HPDE6-E6E7 (cell line): ENCODE results near the gene SLC41A3.

Source experiments
- DNase-seq: peaks from one replicate; pipeline ENCODE4 v3.0.0; 2011; ENCODE audit warnings: missing footprints; ENCODE audit errors: extremely low spot score

Gene SLC41A3

DNA sequence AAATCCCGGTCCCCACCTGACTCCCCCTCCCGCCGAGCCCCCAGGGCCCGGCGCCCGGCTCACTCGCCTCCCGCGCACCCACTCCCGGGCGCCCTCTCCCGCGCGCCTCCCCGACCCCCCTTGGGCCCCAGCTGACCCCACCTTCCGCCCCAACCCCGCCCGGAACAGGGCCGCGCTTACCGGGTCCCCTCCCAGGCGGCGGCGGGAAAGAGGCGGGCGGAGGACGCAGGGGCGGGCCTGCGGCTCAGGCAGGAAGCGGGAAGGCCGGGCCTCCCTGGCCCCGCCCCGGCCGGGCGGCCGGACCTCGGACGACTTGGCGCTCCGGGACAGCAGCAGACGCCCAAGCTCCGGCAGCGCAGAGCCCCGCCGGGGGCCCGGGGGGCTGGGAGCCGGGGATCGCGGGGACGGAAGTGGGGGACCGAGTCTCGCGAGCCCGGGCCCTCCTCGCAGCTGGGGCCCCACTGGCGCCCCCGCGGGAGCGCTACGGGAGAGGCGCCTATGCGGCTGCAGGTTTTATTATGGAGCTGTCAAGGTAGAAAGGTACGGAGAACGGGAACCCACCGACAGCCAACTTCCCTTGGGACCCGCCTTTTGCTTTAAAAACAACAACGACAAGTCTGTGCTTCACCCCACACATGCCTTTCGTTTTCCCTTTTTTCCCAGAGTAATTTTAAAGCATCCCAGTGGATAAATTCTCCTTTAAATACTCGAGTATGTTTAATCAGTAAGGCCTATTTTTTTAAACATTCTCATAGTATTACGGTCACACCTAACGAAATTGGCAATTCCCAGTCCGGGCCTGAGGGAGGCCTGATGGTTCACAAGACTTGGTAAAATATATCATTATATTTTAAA, at the start of gene SLC41A3:
TSS of gene SLC41A3 (minus strand) at position 212 of the 855 bp plus-strand sequence. CDS start 15,905 bp downstream, outside the sequence.
- DNase-seq: peak; percentile 73

DNA sequence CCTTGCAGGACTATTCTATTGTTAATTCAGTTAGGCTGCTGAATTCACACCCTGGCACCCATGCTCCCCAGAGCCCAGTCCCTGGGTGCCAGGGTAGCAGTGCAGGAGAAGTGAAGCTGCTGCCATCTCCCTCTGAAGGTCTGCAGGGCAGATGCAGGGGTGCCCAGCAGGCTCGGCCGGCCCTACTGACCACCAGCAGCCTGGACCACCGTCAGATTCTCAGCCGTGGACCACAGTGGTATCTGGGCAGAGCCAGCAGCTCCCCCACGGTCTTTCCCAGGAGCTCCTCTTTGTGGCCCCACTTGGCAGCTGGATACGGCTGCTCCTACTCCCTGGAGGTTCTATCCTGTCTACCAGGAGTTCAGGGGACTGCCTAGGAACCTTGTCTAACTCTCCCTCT, 49.7 kb upstream of the SLC41A3 start:
- no peak for DNase-seq

- no peak for DNase-seq
Observed at GRCh38 chr3:126132751-126133511, 49.0 kb upstream of the SLC41A3 start.

- no peak for DNase-seq
Observed at GRCh38 chr3:126131881-126132750, 48.2 kb upstream of the SLC41A3 start.

GRCh38 chr3:126130981-126131745, 47.2 kb upstream of the SLC41A3 start:
- no peak for DNase-seq

DNA sequence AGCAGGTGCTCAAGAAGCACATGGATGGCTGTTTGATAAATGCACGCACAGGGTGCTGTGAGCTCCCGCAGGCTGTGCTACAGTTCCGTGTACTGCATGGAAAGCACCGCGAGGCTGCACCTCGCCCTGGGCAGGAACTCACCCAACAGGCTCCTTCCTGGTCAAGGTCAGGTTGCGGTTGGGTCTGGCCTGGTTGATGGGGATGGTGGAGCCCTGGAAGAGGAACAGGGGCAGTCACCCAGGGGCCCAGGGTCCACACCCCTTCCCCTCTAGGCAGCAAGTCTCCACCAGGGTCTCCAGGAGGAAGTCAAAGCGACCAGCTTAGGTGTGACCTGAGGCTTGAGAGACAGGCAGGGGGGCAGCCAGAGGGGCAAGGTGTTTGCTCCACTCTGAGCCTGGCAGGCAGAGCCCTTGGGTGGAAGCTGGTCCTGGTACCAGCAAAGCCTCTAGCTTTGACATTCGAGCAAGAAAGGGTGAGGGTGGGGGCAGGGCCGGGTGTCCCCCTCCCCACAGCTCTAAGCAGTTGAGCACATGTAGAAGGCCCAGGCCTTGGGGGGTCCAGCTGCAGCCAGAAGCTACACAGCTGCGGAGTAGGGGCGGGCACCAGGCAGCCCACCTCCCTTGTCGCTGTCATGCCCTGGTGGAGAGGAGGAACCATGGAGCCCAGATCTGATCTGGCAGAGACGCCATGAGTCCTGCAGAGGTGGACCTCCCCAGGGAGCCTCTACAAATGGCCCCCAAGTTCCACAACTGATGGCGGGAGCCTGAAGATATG, 46.3 kb upstream of the SLC41A3 start:
- no peak for DNase-seq

GRCh38 chr3:126129398-126129891, 45.5 kb upstream of the SLC41A3 start:
- DNase-seq: peak; percentile 15

DNA sequence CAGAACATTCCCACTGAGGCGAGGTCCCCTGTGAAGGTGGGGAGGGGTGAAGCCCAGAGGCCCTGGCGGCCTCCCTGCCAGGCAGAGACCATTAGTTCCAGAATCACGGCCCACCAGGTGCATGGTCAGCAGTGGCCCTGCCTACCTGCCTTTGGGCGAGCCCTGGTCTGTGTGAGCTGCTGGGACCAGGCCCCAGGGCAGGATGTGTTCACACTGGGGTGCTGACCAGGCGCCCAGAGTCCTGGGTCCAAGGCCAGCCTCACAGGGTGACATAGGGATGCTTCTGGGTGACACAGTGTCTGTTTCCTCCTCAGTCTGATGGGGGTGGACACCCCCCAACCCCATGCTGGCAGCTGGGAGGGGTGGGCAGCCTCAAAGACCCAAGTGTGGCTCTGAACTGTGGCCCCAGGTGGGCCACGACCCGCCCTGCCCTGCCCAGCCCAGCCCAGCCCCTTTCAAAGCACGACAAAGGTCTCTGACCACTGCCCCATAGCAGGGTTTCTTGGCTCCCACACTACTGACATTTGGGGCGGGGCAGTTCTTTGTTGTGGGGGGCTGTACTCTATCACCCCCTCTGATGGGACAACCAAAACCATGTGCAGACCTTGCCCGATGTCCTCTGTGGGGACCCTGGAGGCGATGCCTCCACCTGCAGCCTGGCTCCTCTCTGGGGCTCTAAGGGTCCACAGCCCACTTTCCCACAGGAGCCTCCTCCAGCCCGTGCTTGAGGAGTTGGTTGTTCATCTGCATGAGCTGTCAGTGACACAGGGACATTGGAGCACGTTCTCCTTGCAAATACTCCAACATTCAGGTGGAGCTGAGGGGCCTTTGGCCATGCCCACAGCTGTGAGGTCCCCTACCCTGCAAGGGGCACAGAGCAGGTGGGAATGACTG, 44.8 kb upstream of the SLC41A3 start:
- no peak for DNase-seq

DNA sequence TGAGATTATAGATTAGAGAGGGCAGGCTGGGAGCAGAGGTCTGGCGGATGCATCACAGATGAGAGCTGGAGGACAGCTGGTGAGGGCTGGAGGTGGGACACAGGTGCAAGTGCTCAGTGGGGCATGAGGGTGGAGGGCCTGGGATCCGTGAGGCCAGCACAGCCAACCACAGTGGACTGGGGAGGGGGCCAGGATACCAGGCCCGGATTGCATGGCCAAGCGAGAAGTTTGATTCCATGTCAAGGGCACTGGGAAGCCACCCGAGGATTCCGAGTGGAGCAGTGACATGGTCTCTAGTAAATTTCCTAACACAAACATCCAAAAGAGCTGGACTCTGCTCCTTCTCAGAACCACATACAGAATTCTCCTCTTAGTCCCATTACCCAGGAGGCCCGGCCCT, 44.0 kb upstream of the SLC41A3 start:
- no peak for DNase-seq

DNA sequence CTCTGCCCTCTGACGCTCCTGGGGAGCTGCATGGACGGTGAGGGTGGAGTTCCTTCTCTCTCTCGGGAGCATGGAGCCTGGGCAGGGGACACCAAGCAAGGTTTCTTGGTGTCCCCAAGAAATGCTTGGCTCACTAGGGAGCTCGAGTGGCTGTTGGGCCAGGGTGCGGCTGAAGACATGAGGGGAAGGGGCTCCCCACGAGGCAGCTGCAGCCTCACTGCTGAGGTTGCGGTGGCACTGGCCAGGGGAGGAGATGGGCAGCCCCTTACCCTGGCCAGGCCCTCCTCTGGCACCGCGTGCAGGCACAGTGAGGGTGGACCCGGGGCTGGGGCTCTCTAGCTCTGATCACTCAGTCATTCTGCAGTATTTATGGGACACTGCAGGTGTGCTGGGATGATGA, 43.5 kb upstream of the SLC41A3 start:
- DNase-seq: no peak

DNA sequence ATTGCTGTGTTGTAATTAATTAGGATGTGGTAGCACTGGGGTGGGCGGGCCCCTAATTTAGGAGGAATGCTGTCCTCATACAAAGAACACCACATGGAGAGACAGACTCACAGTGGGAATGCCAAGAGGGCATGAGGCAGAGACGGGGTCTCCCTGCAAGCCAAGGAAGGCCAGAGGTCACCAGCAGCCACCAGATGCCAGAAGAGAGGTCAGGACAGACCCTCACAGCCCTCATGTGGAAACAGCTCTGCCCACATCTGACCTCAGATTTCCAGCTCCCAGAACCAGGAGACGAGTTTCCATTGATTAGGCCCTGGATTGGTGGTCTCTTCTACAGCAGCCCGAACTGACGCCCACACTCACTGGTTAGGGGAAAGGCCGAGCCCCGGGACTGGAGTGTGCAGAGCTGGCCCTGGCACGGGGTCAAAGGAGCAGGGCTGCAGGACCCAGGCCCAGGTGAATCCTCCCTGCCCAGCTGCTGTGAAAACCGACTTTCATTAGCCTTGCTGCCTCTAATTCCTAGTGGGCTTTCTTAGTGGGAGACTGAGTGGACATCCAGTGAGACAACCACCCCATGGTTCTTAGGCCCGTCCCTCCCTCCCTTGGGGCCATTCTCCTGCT, 43.0 kb upstream of the SLC41A3 start:
- DNase-seq: no peak

- DNase-seq: no peak
Observed at GRCh38 chr3:126126286-126126685, 42.4 kb upstream of the SLC41A3 start.

DNA sequence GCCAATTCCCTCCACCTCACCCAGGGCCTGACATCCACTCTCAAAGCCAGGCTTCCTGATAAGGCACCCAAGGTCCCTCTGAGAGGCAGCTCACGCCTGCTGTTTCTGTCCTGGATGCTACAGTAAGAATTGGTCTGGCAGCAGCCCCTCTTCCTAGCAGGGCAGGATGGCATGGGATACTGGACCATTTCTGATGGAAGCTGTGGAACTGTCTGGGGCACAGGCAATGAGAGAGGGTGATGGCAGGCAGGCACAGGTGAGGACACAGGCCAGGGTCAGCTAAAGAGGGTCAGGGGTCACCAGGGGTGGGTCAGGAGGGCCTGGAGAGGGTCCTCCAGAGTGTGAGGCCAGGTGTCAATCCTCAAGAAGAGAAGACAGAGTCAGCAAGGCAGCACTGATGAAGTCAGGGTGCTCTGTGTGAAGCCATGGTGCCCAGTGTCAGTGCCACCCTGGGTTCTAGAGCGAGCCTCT, 41.9 kb upstream of the SLC41A3 start:
- DNase-seq: no peak

DNA sequence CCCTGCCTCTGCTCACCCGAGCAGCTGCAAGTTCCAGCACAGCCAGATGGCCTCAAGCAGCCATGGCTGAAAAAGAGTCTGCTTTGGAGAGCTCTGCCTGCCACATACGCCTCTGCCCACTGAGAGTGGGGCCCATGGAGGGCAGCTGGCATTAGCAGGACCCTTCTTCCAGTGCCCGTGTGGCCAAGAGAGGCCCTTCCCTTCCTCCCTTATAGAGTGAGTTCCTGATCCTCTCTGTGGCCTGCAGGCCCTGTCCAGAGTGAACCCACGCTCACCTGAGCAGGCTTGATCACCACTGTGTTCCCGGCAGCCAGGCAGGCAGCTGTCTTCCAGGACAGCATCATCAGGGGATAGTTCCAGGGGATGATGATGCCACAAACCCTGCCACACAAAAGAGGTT, 41.4 kb upstream of the SLC41A3 start:
- no peak for DNase-seq

DNA sequence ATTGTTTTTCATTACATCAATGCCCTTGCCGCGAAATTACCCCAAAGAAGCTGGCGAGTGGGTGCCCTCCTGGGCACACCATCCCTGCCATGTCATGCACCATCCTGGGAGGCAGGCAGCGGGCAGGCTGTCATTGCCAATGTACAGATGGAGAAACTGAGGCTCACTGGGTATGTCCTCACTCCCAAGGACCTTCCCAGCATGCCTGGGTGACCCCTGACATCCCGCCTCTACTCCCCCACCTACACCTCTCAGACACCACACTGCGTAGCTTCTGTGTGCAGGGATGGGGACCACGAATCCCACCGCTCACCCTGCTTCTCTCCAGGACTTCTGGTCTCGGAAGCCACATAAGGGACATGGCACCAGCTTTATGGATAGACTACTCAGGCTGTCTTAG, 41.0 kb upstream of the SLC41A3 start:
- no peak for DNase-seq

DNA sequence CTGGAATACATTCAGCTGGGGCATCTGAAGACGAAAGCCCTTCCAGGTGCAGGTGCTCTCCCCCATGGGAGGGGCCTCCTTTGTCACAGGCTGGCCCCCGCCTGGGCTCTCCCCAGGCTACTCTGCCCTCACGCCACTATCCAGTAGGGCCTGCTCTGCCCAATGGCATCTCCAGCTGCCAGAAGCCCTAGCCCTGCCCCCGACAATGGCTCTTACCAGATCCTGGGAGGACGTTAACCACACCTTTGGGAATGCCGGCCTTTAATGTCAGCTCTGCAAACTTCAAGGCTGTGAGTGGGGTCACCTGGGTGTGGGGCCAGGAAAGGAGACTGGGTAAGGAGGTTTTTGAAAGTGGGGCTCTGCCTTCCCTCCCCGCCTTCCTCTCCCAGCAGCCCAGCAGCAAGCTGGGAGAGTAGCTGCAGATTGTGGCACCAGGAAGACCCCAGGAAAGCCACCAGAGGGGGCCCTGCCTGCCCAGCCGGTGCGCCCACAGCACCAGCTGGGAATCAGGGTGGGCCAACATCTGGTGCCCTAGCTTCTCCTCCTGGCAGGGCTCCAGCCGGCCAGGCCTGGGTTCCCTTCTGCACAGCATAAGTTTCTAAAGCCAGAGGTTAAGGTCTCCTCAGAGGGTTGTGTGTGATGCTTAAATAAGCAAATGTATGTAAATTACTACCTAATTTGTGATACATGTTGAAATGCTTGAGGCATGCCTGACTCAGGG, 40.4 kb upstream of the SLC41A3 start:
- DNase-seq: no peak

GRCh38 chr3:126121632-126122031, 37.7 kb upstream of the SLC41A3 start:
- DNase-seq: no peak

- no peak for DNase-seq
Observed at GRCh38 chr3:126121074-126121473, 37.1 kb upstream of the SLC41A3 start.
